Glomerular visceral epithelial cell (primary cell): Measurements from ENCODE around the gene LRIT3.
"Not testable (repeated sequence)": the region's sequence is repeated elsewhere in the genome, so short reads cannot be mapped to it uniquely, and the experiment has no call there.

Source experiments
- DNase-seq: peaks from one replicate; pipeline ENCODE4 v3.0.0-alpha.2; 2016; ENCODE audit errors: extremely low spot score

Gene LRIT3

GRCh38 chr4:109850601-109851000, 2.7 kb downstream of the LRIT3 start:
- DNase-seq = no peak

- not testable (repeated sequence) for DNase-seq
Measured at GRCh38 chr4:109859426-109860300, 11.8 kb downstream of the LRIT3 start.

- no peak for DNase-seq
Measured at GRCh38 chr4:109861271-109861670, 13.4 kb downstream of the LRIT3 start.

- no peak for DNase-seq
Measured at GRCh38 chr4:109861916-109862511, 14.1 kb downstream of the LRIT3 start.

DNA sequence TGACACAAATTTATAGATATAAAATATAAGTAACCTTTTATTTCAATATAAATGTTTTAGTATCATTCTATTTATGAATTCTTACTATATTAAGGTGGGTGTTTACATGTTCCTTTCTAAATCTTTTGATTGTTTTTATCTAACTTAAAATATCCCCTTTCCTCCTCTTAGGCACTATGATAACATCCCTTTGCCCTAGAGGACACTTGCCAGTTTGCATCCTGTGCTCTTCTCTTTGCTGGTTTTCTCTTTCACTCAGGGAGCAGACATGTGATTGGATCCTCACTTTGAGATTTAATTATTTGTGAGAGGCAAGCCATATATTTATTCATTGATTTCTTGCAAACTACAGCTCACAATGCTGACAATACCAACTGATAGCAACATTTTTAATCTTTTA, 16.2 kb downstream of the LRIT3 start:
- no peak for DNase-seq

- DNase-seq = no peak
Measured at GRCh38 chr4:109870061-109870460, 22.2 kb downstream of the LRIT3 start.

- no peak for DNase-seq
Measured at GRCh38 chr4:109872065-109872464, 24.2 kb downstream of the LRIT3 start.

GRCh38 chr4:109872950-109873656, 25.2 kb downstream of the LRIT3 start:
- DNase-seq = no peak

- no peak for DNase-seq
Measured at GRCh38 chr4:109873791-109874514, 26.0 kb downstream of the LRIT3 start.

- DNase-seq = no peak
Measured at GRCh38 chr4:109875106-109875505, 27.2 kb downstream of the LRIT3 start.

DNA sequence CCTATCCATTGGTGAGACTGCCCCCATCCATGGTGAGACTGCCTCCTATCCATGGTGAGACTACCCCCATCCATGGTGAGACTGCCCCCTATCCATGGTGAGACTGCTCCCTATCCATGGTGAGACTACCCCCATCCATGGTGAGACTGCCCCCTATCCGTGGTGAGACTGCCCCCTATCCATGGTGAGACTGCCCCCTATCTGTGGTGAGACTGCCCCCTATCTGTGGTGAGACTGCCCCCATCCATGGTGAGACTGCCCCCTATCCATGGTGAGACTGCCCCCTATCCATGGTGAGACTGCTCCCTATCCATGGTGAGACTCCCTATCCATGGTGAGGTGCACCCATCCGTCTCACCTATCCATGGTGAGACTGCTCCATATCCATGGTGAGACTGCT, 27.6 kb downstream of the LRIT3 start:
- not testable (repeated sequence) for DNase-seq

GRCh38 chr4:109876634-109877265, 28.8 kb downstream of the LRIT3 start:
- no peak for DNase-seq

GRCh38 chr4:109877400-109877799, 29.5 kb downstream of the LRIT3 start:
- no peak for DNase-seq

GRCh38 chr4:109878355-109878754, 30.4 kb downstream of the LRIT3 start:
- DNase-seq = no peak

- DNase-seq = no peak
Measured at GRCh38 chr4:109879081-109879480, 31.2 kb downstream of the LRIT3 start.

- DNase-seq = no peak
Measured at GRCh38 chr4:109879636-109880314, 31.9 kb downstream of the LRIT3 start.

DNA sequence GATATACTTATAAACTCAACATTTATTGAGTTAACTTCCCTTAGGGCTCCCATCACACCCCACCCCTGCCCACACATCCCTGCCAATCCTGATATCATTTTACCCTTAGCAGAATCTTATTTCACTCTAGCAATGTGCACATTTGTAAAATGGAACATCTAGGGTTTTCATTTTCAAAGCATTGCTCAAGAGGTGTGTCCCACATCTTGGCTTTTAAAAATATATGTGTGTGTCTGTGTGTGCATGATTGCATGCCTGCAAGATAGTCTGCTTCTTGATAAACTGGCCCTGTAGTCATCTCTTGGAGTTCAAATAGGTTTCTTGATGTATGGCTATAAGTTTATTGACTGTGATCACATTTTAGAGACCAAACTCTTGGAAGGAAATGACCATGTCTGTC, 38.4 kb downstream of the LRIT3 start:
- DNase-seq = no peak

DNA sequence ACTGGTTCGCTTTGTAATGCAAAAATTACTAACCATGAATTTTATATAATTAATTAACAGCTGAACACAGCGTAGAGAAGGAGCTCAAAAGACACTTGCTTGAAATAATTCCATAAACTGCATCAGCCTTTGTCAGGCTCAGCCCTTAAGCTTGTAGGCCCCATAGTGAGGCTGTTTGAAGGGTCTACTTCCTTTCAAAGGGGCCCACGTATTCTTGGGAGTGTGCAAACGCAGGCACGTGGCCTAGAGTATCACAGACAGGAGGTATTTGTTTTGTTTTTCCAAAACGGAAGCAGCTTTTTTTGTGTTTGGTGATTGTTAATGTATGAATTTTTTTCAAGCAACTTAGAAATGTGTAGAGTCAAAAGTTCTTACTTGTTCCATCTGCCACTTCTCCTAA, 39.2 kb downstream of the LRIT3 start:
- DNase-seq = no peak

DNA sequence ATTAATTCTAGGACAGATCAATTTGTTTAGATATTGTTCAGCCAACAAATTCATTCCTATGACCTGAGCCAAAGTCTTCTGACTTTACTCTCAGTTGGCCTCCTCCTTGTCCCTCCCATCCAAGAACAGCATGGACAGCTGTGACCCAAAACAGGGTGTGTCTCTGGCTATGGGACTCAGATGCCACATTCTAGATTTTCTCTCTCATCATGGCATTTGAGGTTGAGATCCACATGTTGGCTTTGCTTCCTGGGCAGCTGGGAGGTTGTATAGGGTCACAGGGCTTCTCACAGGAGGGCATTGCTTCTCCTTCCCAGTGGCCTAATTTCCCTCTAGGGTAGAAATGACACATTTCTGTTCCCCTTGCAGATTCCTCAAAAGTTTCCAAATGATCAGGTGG, 42.2 kb downstream of the LRIT3 start:
- DNase-seq = no peak

DNA sequence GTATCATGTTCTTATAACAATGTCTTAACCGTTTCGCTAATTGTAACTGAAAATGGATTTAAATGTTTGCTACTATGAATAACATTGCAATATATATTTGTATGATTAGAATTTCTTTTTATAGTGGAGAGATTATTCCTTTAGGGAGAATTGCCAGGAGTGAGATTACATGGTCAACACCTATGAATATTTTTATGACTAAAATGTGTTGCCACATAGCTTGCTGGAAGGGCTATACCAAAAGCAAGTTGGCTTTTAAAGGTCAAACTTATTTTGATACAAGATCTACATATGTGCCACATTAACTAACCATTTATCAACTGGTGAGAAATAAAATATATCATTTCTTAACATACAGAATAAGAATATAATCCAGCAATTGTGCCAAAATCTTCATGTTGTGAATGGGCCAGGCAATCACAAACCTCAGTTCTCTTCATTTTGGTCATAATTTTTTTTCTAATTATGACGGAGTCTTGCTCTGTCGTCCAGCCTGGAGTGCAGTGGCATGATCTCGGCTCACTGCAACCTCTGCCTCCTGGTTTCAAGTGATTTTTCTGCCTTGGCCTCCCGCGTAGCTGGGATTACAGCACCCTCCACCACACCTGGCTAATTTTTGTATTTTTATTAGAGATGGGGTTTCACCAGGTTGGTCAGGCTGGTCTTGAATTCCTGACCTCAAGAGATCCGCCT, 54.8 kb downstream of the LRIT3 start:
- no peak for DNase-seq
